HG02870 (cell line): ENCODE measurements around the gene WWOX.
"Not testable (repeated sequence)": the region's sequence is repeated elsewhere in the genome, so short reads cannot be mapped to it uniquely, and the experiment has no call there.

Source experiments
- ATAC-seq: cut with Tn5 transposase; IDR thresholded peaks from one replicate; pipeline ENCODE4 v1.9.1; 2021; ENCODE audit warnings: mild to moderate bottlenecking, moderate library complexity; ENCODE audit not compliant: unreplicated experiment

Gene WWOX

GRCh38 chr16:78099271-78100111 lies at the start of gene WWOX:
TSS of gene WWOX (plus strand) at chr16:78099654.
- peak; percentile 93 for ATAC-seq

GRCh38 chr16:78050734-78051400 lies 48.6 kb upstream of the WWOX start:
- ATAC-seq, result no peak

GRCh38 chr16:78057803-78058564 lies 41.5 kb upstream of the WWOX start:
- no peak for ATAC-seq

- not testable (repeated sequence) for ATAC-seq
Observed at GRCh38 chr16:78059806-78060205, 39.6 kb upstream of the WWOX start.

GRCh38 chr16:78060295-78060694 lies 39.2 kb upstream of the WWOX start:
- no peak for ATAC-seq

- no peak for ATAC-seq
Observed at GRCh38 chr16:78060809-78061208, 38.6 kb upstream of the WWOX start.

GRCh38 chr16:78065319-78065718 lies 34.1 kb upstream of the WWOX start:
- no peak for ATAC-seq

GRCh38 chr16:78069913-78070312 lies 29.5 kb upstream of the WWOX start:
- ATAC-seq, result no peak

- ATAC-seq, result no peak
Observed at GRCh38 chr16:78072275-78072674, 27.2 kb upstream of the WWOX start.

- ATAC-seq, result no peak
Observed at GRCh38 chr16:78075800-78076199, 23.7 kb upstream of the WWOX start.

GRCh38 chr16:78081341-78081740 lies 18.1 kb upstream of the WWOX start:
- no peak for ATAC-seq

- ATAC-seq, result no peak
Observed at GRCh38 chr16:78091419-78091818, 8.0 kb upstream of the WWOX start.

GRCh38 chr16:78092758-78093157 lies 6.7 kb upstream of the WWOX start:
- no peak for ATAC-seq

- ATAC-seq, result no peak
Observed at GRCh38 chr16:78094166-78094565, 5.3 kb upstream of the WWOX start.

- no peak for ATAC-seq
Observed at GRCh38 chr16:78094998-78095397, 4.5 kb upstream of the WWOX start.

- no peak for ATAC-seq
Observed at GRCh38 chr16:78096386-78096785, 3.1 kb upstream of the WWOX start.

GRCh38 chr16:78097548-78097947 lies 1.9 kb upstream of the WWOX start:
- no peak for ATAC-seq

- ATAC-seq, result no peak
Observed at GRCh38 chr16:78098087-78098486, 1.4 kb upstream of the WWOX start.

- ATAC-seq, result no peak
Observed at GRCh38 chr16:78098595-78099270, 721 bp upstream of the WWOX start.

GRCh38 chr16:78100112-78100467 lies 636 bp downstream of the WWOX start:
- peak; percentile 25 for ATAC-seq

GRCh38 chr16:78102122-78102660 lies 2.7 kb downstream of the WWOX start:
- ATAC-seq, result no peak
